SU-DHL-6 (cell line): Measurements from ENCODE around the gene RBM28.

Experiments
- EZH2phosphoT487 ChIP-seq: fragments of 200-600 bp; sonication (generic), shearing (Covaris generic); conservative IDR thresholded peaks from 2 replicates; pipeline ENCODE4 v1.6.1; 2018; ENCODE audit warnings: mild to moderate bottlenecking, antibody characterized with exemption, low read length, moderate library complexity, mixed read lengths
- TF ChIP-seq, protein P1 (sequence below): fragments of 200-600 bp; sonication (generic); IDR thresholded peaks from one replicate; pipeline ENCODE4 v1.5.1; 2017; ENCODE audit warnings: antibody characterized with exemption, mild to moderate bottlenecking, low read length, moderate library complexity; ENCODE audit not compliant: insufficient read depth, poor library complexity, severe bottlenecking

DNA sequence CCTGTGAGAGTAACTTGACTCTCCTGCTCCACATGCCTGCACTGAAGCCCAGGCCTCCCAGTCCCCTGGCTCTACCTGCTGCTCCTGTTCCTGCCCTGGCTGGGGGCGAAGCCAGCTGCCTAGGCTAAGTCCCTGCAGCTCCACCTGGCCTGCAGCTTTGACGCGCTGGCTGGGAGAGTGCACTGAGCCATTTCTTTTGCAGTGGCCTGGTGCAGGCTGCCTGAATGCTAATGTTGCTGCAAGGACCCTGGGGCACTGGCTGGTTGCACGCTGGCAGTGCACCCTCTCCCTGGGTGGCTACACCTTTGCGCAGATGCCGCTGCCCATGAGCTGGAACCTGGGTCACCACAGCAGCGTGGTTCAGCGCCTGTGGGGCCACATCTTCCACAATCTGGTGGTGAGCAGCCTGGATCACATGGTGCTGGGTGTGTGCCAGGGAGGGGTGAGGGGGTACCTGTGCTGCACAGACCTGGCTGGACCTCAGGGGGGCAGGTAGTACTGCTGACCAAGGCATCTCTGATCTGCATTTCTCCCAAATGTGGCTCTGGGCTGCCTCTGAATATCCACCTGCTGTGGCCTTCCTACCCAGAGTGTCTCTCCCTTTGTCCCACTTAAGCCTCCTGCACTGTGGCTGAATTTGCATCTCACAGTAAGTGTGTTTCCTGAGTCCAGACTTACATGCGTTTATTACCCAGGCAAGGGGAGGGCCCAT is 46.1 kb upstream of the RBM28 start:
- TF ChIP-seq, protein P1, sequence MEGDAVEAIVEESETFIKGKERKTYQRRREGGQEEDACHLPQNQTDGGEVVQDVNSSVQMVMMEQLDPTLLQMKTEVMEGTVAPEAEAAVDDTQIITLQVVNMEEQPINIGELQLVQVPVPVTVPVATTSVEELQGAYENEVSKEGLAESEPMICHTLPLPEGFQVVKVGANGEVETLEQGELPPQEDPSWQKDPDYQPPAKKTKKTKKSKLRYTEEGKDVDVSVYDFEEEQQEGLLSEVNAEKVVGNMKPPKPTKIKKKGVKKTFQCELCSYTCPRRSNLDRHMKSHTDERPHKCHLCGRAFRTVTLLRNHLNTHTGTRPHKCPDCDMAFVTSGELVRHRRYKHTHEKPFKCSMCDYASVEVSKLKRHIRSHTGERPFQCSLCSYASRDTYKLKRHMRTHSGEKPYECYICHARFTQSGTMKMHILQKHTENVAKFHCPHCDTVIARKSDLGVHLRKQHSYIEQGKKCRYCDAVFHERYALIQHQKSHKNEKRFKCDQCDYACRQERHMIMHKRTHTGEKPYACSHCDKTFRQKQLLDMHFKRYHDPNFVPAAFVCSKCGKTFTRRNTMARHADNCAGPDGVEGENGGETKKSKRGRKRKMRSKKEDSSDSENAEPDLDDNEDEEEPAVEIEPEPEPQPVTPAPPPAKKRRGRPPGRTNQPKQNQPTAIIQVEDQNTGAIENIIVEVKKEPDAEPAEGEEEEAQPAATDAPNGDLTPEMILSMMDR, result no peak
- TF ChIP-seq EZH2phosphoT487, result no peak
